PFSK-1 (cell line): ENCODE data around the gene FLT3.

Source experiments
- FOXP2 ChIP-seq: optimal IDR thresholded peaks from 2 replicates; pipeline ENCODE3; 2011; ENCODE audit warnings: borderline replicate concordance, control low read depth, inconsistent platforms; ENCODE audit not compliant: insufficient read depth; ENCODE audit errors: extremely low read length, extremely low read depth
- POLR2AphosphoS5 ChIP-seq: IDR thresholded peaks from 2 replicates; pipeline ENCODE4 v1.6.1; 2012; ENCODE audit warnings: low read depth, mild to moderate bottlenecking, control low read depth, low read length, moderate library complexity
- REST ChIP-seq, 2 experiments: IDR thresholded peaks; 2 replicates each; pipeline versions ENCODE4 v1.6.1 to v1.8.0; 2011 to 2012; ENCODE audit warnings: low read depth in 2 of 2, low read length in 2 of 2, control low read depth in 1 of 2, inconsistent platforms in 1 of 2, mild to moderate bottlenecking in 1 of 2, moderate library complexity in 1 of 2; ENCODE audit not compliant: insufficient read depth in 1 of 2
- SIN3A ChIP-seq: IDR thresholded peaks from 2 replicates; pipeline ENCODE4 v1.6.1; 2012; ENCODE audit warnings: mild to moderate bottlenecking, low read length, moderate library complexity, borderline replicate concordance; ENCODE audit not compliant: insufficient read depth
- TAF1 ChIP-seq: IDR thresholded peaks from 2 replicates; pipeline ENCODE4 v1.6.1; 2012; ENCODE audit warnings: low read length, control low read depth, borderline replicate concordance; ENCODE audit not compliant: insufficient read depth

FLT3 gene

GRCh38 chr13:27961227-27962085 lies 138.9 kb downstream of the FLT3 start:
- TF ChIP-seq TAF1 (no peak), FOXP2 (no peak), REST (IDR thresholded peaks at IDR 0.05; ENCODE audit: insufficient read depth in 1 of 2, low read depth in 2 of 2, low read length in 2 of 2) (no peak), POLR2AphosphoS5 (no peak), SIN3A (no peak)

GRCh38 chr13:27960362-27961226 lies 139.8 kb downstream of the FLT3 start:
- TF ChIP-seq FOXP2 (no peak), POLR2AphosphoS5 (no peak), SIN3A (no peak), REST (IDR thresholded peaks at IDR 0.05; ENCODE audit: insufficient read depth in 1 of 2, low read depth in 2 of 2, low read length in 2 of 2) (no peak)

- TF ChIP-seq SIN3A (no peak), TAF1 (no peak), POLR2AphosphoS5 (no peak), REST (IDR thresholded peaks at IDR 0.05; ENCODE audit: insufficient read depth in 1 of 2, low read depth in 2 of 2, low read length in 2 of 2) (no peak)
Measured at GRCh38 chr13:27959976-27960361, 140.4 kb downstream of the FLT3 start.

- no peak for TF ChIP-seq FOXP2
Measured at GRCh38 chr13:27956576-27957300, 143.6 kb downstream of the FLT3 start.

GRCh38 chr13:27955014-27955591 lies 145.3 kb downstream of the FLT3 start:
- TF ChIP-seq SIN3A (no peak), FOXP2 (no peak), REST (IDR thresholded peaks at IDR 0.05; ENCODE audit: insufficient read depth in 1 of 2, low read depth in 2 of 2, low read length in 2 of 2) (no peak)
